SK-N-SH treated with all-trans-retinoic acid at 6 μM for 48 hours (cell line): ENCODE data around the gene SKAP2.

ENCODE experiments used
- ATAC-seq: fragments of 200-7000 bp; cut with Tn5 transposase; 3 replicates; pipeline ENCODE4 v1.9.1; 2020; ENCODE audit warnings: mild to moderate bottlenecking, moderate library complexity
- ARNTL ChIP-seq: fragments of 450-650 bp; formaldehyde crosslinking; IDR thresholded peaks from 2 replicates; pipeline ENCODE4 v1.5.0; 2020; ENCODE audit warnings: low read depth, mild to moderate bottlenecking, moderate library complexity, borderline replicate concordance
- BACH2 ChIP-seq: fragments of 250-450 bp; sonication (Bioruptor Pico); IDR thresholded peaks from 2 replicates; pipeline ENCODE4 v1.9.0; 2021; ENCODE audit warnings: mild to moderate bottlenecking, borderline replicate concordance
- CSDC2 ChIP-seq: fragments of 250-450 bp; sonication (Bioruptor Pico); IDR thresholded peaks from 2 replicates; pipeline ENCODE4 v1.5.0; 2020; ENCODE audit warnings: mild to moderate bottlenecking, moderate library complexity
- ESRRG ChIP-seq: fragments of 250-450 bp; sonication (Bioruptor Pico); IDR thresholded peaks from 2 replicates; pipeline ENCODE4 v1.6.1; 2021; ENCODE audit warnings: mild to moderate bottlenecking
- GLIS3 ChIP-seq: fragments of 250-450 bp; sonication (Bioruptor Pico); IDR thresholded peaks from 2 replicates; pipeline ENCODE4 v1.5.0; 2020; ENCODE audit warnings: mild to moderate bottlenecking, moderate library complexity
- ISL1 ChIP-seq: fragments of 250-450 bp; sonication (Bioruptor Pico); IDR thresholded peaks from 2 replicates; pipeline ENCODE4 v2.1.2; 2022; ENCODE audit warnings: mild to moderate bottlenecking, moderate library complexity
- OSR1 ChIP-seq: fragments of 250-450 bp; sonication (Bioruptor Pico); IDR thresholded peaks from 2 replicates; pipeline ENCODE4 v1.8.0; 2022; ENCODE audit warnings: moderate library complexity, mild to moderate bottlenecking, inconsistent platforms
- PPARA ChIP-seq: fragments of 250-450 bp; sonication (Bioruptor Pico); IDR thresholded peaks from 2 replicates; pipeline ENCODE4 v1.5.0; 2020; ENCODE audit warnings: mild to moderate bottlenecking, borderline replicate concordance
- RARB ChIP-seq: fragments of 250-450 bp; sonication (Bioruptor Pico); IDR thresholded peaks from 2 replicates; pipeline ENCODE4 v1.8.0; 2021; ENCODE audit warnings: mild to moderate bottlenecking, moderate library complexity
- SNAI2 ChIP-seq: fragments of 250-450 bp; sonication (Bioruptor Pico); IDR thresholded peaks from 2 replicates; pipeline ENCODE4 v1.5.0; 2020; ENCODE audit warnings: mild to moderate bottlenecking, moderate library complexity
- TCF4 ChIP-seq: fragments of 250-450 bp; sonication (Bioruptor Pico); IDR thresholded peaks from 2 replicates; pipeline ENCODE4 v1.8.0; 2021; ENCODE audit warnings: mild to moderate bottlenecking, moderate library complexity, borderline replicate concordance
- TOX ChIP-seq: fragments of 250-450 bp; sonication (Bioruptor Pico); IDR thresholded peaks from 2 replicates; pipeline ENCODE4 v1.8.0; 2021; ENCODE audit warnings: mild to moderate bottlenecking, moderate library complexity, borderline replicate concordance
- ZC3H10 ChIP-seq: fragments of 250-450 bp; sonication (Bioruptor Pico); IDR thresholded peaks from 2 replicates; pipeline ENCODE4 v1.5.1; 2021; ENCODE audit warnings: mild to moderate bottlenecking, moderate library complexity
- ZFP3 ChIP-seq: fragments of 250-450 bp; sonication (Bioruptor Pico); IDR thresholded peaks from 2 replicates; pipeline ENCODE4 v1.5.0; 2020; ENCODE audit warnings: mild to moderate bottlenecking, moderate library complexity
- ZFP30 ChIP-seq: fragments of 450-650 bp; formaldehyde crosslinking; IDR thresholded peaks from 2 replicates; pipeline ENCODE4 v1.5.0; 2022; ENCODE audit warnings: mild to moderate bottlenecking, moderate library complexity
- ZNF565 ChIP-seq: fragments of 450-650 bp; formaldehyde crosslinking; conservative IDR thresholded peaks from 2 replicates; pipeline ENCODE4 v1.5.0; 2020; ENCODE audit warnings: low read depth, mild to moderate bottlenecking, moderate library complexity
- ZNF70 ChIP-seq: fragments of 450-650 bp; formaldehyde crosslinking; IDR thresholded peaks from 2 replicates; pipeline ENCODE4 v1.5.0; 2020; ENCODE audit warnings: mild to moderate bottlenecking, moderate library complexity
- ZNF8 ChIP-seq: fragments of 450-650 bp; formaldehyde crosslinking; IDR thresholded peaks from 2 replicates; pipeline ENCODE4 v1.5.0; 2020; ENCODE audit warnings: mild to moderate bottlenecking, moderate library complexity
- TF ChIP-seq, protein P1 (sequence below): fragments of 250-450 bp; sonication (Bioruptor Pico); IDR thresholded peaks from 2 replicates; pipeline ENCODE4 v1.5.1; 2020; ENCODE audit warnings: low read depth, mild to moderate bottlenecking, moderate library complexity
- TF ChIP-seq, protein P2 (sequence below): fragments of 250-450 bp; sonication (Bioruptor Pico); IDR thresholded peaks from 2 replicates; pipeline ENCODE4 v1.5.1; 2021; ENCODE audit warnings: mild to moderate bottlenecking, moderate library complexity
- TF ChIP-seq, protein P3 (sequence below): fragments of 250-450 bp; sonication (Bioruptor Pico); IDR thresholded peaks from 2 replicates; pipeline ENCODE4 v1.8.0; 2021; ENCODE audit warnings: low read depth, mild to moderate bottlenecking, moderate library complexity, borderline replicate concordance
- TF ChIP-seq, protein P4 (sequence below): fragments of 250-450 bp; sonication (Bioruptor Pico); IDR thresholded peaks from 2 replicates; pipeline ENCODE4 v1.5.0; 2020; ENCODE audit warnings: mild to moderate bottlenecking, moderate library complexity
- TF ChIP-seq, protein P5 (sequence below): fragments of 250-450 bp; sonication (Bioruptor Pico); IDR thresholded peaks from 2 replicates; pipeline ENCODE4 v1.8.0; 2020; ENCODE audit warnings: mild to moderate bottlenecking, moderate library complexity, borderline replicate concordance

Gene SKAP2

DNA sequence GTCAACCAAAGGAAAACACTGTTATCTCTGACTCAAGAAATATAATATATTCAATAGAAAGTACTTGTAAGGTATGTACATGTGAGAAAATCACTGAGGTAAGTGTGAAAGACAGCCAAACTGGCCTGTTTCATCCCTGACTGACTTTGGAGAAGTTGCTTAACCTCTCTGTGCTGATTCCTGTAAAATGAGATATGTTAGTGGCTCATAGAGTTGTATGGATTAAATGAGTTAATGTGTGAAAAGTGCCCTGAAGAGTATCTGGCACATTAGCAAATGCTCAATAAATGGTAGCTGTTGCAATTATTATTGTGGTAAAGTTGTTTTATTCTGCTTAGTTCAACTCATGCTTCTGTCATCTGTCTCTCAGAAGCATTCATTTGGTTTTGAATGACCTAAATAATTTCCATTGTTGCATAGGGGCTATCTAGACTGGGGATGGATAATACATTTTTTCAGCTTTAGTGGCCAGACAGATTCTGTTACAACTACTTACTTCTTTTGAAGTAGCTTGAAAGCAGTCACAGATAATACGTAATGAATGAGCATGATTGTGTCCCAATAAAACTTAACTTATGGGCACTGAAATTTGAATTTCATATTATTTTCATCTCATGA is 84.3 kb downstream of the SKAP2 start:
- no peak for ATAC-seq
- TF ChIP-seq SNAI2 (no peak), ZC3H10 (CRISPR knock-in tag) (no peak), ZFP3 (no peak), ISL1 (CRISPR knock-in tag) (no peak), TCF4 (CRISPR knock-in tag) (no peak), ARNTL (CRISPR knock-in tag) (no peak), ZFP30 (CRISPR knock-in tag) (no peak), ZNF565 (CRISPR knock-in tag) (no peak)
- TF ChIP-seq, protein P1, sequence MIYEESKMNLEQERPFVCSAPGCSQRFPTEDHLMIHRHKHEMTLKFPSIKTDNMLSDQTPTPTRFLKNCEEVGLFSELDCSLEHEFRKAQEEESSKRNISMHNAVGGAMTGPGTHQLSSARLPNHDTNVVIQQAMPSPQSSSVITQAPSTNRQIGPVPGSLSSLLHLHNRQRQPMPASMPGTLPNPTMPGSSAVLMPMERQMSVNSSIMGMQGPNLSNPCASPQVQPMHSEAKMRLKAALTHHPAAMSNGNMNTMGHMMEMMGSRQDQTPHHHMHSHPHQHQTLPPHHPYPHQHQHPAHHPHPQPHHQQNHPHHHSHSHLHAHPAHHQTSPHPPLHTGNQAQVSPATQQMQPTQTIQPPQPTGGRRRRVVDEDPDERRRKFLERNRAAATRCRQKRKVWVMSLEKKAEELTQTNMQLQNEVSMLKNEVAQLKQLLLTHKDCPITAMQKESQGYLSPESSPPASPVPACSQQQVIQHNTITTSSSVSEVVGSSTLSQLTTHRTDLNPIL (CRISPR knock-in tag), result no peak
- TF ChIP-seq, all 23 proteins: peak for 0

DNA sequence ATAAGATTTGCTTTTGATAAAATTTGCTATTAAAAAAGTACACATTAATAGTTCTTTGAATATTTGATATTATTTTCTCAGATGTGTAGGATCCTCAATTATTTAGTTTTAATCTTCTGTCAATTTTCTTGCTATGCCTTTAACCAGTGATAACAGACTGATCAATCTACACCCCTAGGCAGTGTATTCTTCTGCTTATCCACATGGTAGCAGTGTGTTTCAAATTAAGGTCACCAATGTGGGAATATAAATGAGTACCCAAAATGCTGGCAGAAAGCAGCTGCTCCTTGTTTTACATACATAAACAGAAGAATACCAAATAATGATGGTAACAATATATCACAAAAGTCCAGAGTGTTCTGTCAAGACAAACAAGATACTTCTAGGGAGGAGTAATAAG is 87.0 kb downstream of the SKAP2 start:
- TF ChIP-seq BACH2 (CRISPR knock-in tag) (no peak), PPARA (CRISPR knock-in tag) (no peak), ARNTL (CRISPR knock-in tag) (no peak), CSDC2 (CRISPR knock-in tag) (no peak), ZNF8 (CRISPR knock-in tag) (no peak), ZFP30 (CRISPR knock-in tag) (no peak), GLIS3 (CRISPR knock-in tag) (no peak), ZNF70 (CRISPR knock-in tag) (no peak), ZC3H10 (CRISPR knock-in tag) (no peak), ISL1 (CRISPR knock-in tag) (no peak), OSR1 (CRISPR knock-in tag) (no peak), SNAI2 (no peak), ZFP3 (no peak), ZNF565 (CRISPR knock-in tag) (no peak), ESRRG (CRISPR knock-in tag) (no peak)
- TF ChIP-seq, protein P2, sequence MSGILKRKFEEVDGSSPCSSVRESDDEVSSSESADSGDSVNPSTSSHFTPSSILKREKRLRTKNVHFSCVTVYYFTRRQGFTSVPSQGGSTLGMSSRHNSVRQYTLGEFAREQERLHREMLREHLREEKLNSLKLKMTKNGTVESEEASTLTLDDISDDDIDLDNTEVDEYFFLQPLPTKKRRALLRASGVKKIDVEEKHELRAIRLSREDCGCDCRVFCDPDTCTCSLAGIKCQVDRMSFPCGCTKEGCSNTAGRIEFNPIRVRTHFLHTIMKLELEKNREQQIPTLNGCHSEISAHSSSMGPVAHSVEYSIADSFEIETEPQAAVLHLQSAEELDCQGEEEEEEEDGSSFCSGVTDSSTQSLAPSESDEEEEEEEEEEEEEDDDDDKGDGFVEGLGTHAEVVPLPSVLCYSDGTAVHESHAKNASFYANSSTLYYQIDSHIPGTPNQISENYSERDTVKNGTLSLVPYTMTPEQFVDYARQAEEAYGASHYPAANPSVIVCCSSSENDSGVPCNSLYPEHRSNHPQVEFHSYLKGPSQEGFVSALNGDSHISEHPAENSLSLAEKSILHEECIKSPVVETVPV (CRISPR knock-in tag), result no peak
- TF ChIP-seq, protein P1 (CRISPR knock-in tag), result no peak
- TF ChIP-seq, protein P3, sequence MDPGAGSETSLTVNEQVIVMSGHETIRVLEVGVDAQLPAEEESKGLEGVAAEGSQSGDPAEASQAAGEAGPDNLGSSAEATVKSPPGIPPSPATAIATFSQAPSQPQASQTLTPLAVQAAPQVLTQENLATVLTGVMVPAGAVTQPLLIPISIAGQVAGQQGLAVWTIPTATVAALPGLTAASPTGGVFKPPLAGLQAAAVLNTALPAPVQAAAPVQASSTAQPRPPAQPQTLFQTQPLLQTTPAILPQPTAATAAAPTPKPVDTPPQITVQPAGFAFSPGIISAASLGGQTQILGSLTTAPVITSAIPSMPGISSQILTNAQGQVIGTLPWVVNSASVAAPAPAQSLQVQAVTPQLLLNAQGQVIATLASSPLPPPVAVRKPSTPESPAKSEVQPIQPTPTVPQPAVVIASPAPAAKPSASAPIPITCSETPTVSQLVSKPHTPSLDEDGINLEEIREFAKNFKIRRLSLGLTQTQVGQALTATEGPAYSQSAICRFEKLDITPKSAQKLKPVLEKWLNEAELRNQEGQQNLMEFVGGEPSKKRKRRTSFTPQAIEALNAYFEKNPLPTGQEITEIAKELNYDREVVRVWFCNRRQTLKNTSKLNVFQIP (CRISPR knock-in tag), result no peak
- TF ChIP-seq, protein P4, sequence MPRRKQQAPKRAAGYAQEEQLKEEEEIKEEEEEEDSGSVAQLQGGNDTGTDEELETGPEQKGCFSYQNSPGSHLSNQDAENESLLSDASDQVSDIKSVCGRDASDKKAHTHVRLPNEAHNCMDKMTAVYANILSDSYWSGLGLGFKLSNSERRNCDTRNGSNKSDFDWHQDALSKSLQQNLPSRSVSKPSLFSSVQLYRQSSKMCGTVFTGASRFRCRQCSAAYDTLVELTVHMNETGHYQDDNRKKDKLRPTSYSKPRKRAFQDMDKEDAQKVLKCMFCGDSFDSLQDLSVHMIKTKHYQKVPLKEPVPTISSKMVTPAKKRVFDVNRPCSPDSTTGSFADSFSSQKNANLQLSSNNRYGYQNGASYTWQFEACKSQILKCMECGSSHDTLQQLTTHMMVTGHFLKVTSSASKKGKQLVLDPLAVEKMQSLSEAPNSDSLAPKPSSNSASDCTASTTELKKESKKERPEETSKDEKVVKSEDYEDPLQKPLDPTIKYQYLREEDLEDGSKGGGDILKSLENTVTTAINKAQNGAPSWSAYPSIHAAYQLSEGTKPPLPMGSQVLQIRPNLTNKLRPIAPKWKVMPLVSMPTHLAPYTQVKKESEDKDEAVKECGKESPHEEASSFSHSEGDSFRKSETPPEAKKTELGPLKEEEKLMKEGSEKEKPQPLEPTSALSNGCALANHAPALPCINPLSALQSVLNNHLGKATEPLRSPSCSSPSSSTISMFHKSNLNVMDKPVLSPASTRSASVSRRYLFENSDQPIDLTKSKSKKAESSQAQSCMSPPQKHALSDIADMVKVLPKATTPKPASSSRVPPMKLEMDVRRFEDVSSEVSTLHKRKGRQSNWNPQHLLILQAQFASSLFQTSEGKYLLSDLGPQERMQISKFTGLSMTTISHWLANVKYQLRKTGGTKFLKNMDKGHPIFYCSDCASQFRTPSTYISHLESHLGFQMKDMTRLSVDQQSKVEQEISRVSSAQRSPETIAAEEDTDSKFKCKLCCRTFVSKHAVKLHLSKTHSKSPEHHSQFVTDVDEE (CRISPR knock-in tag), result no peak
- no peak for ATAC-seq

DNA sequence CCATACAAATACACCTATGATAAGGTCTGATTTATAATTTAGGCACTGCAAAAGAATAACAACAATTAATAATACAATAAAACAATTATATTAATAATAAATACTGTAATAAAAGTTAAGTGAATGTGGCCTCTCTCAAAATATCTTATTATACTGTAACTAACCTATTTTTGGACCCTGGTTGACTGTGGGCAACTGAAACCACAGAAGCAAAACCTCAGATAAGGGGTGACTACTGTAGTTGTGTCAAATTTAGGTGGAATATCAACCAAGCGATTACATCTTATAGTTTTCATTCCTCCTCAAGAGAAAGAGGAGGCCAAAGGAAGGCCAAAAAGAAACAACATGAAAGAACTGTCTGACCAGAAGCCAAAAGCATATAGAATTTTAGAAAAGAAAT is 103.9 kb downstream of the SKAP2 start:
- ATAC-seq, result no peak
- TF ChIP-seq ESRRG (CRISPR knock-in tag) (no peak), TCF4 (CRISPR knock-in tag) (no peak), TOX (CRISPR knock-in tag) (no peak), ISL1 (CRISPR knock-in tag) (no peak), RARB (CRISPR knock-in tag) (no peak), ZC3H10 (CRISPR knock-in tag) (no peak), ZNF8 (CRISPR knock-in tag) (no peak)
- TF ChIP-seq, protein P1 (CRISPR knock-in tag), result no peak
- TF ChIP-seq, protein P5, sequence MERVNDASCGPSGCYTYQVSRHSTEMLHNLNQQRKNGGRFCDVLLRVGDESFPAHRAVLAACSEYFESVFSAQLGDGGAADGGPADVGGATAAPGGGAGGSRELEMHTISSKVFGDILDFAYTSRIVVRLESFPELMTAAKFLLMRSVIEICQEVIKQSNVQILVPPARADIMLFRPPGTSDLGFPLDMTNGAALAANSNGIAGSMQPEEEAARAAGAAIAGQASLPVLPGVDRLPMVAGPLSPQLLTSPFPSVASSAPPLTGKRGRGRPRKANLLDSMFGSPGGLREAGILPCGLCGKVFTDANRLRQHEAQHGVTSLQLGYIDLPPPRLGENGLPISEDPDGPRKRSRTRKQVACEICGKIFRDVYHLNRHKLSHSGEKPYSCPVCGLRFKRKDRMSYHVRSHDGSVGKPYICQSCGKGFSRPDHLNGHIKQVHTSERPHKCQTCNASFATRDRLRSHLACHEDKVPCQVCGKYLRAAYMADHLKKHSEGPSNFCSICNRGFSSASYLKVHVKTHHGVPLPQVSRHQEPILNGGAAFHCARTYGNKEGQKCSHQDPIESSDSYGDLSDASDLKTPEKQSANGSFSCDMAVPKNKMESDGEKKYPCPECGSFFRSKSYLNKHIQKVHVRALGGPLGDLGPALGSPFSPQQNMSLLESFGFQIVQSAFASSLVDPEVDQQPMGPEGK (CRISPR knock-in tag), result no peak
- TF ChIP-seq, protein P3 (CRISPR knock-in tag), result no peak
